Measurements from ENCODE around the gene TTC21B. TPM values are rescaled to one million over a fixed set of nuclear protein-coding genes. Genes with fewer than 3 reads are reported as not detected.
A peak's percentile ranks its signal among the peaks of the same experiment; 100 is the strongest.

TTC21B gene
- total RNA-seq (10 to 100 TPM; 20.2 to 42.2 (median 29.6) TPM), polyA plus RNA-seq (1 to 10 TPM; 4.3 to 7.1 (median 5.5) TPM)
- long read RNA-seq, donor 1: 0 reads
- long read RNA-seq, donor 2: 0 reads

DNA sequence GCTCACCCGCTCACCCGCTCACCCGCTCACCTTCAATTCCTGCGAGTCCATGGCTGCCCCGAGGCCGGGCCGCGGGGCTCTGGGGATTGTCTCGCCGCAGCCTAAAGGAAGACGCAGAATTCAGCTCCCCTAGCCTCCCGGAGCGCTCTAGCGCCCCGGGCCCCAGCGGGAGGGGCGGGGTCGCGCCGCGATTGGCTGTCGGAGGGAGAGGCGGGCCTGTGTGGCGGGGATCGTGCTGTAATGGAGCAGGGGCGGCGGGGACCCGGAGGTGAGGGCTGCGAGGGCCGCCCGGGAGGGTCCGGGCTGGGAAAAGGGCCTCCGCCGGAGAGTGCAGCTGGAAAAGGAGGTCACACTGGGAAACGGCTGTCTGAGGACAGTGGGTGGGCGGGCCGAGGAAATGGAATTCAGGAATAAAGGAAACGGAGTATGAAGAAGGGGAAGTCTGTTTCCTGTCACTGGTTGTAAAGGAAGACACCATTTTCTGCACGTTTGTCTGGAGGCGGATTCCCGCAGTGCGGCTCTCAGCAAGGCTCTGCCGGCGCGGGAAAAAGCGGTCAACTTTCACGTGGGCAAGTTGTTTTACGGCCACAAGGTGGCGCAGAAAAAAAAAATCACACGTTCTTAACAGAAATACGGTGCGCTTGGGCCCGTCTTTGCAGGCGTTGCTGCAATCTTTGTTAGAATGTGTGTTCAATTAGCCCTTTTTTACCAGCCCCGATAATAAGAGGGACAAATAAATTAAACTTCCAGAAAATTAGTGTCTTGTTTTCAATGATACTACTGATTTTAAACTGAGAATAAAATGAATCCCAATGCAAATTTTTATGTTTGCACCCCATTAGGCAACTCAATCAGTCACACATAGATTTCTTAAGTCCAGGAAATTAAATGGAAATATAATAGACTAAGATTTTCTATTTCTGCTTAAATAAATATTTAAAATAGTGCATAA is at the start of gene TTC21B:
Gene TTC21B (minus strand): TSS at position 122 of the 952 bp plus-strand sequence. CDS start 71 bp downstream, at position 51.
- intact Hi-C loops (cut with DNase I; ENCODE audit: low total_unique reads): loop anchor here (5.0 kb wide), 1 partner anchor 173 kb away; the partner anchor contains the start of gene SCN1A
- H3K27ac ChIP-seq: peak within 1 kb of the TSS; percentile 66 to 90 (median 86)

GRCh38 chr2:166000401-166000800 is 46.8 kb upstream of the TTC21B start:
- WGBS, 5 donors: 79 to 93% (median 87%) methylated on average over 2 of the region's 2 CpGs
- DNase-seq: no peak
- H3K9me3 ChIP-seq: no peaks in the 10 kb centered on the region
- no peaks in the 10 kb centered on the region for H3K4me1 ChIP-seq
- no peaks in the 10 kb centered on the region for H3K36me3 ChIP-seq
- no peak overlapping the region for H3K27ac ChIP-seq
- intact Hi-C loops (cut with DNase I; ENCODE audit: low total_unique reads): no loop called here
- no peak overlapping the region for H3K4me3 ChIP-seq
- H3K27me3 ChIP-seq (replicated peaks in 1 of 7): no peaks in the 10 kb centered on the region
- TF ChIP-seq POLR2AphosphoS5 (IDR thresholded peaks at IDR 0.05) (no peak), POLR2A (IDR thresholded peaks at IDR 0.05) (no peak)
- TF ChIP-seq, protein P1, sequence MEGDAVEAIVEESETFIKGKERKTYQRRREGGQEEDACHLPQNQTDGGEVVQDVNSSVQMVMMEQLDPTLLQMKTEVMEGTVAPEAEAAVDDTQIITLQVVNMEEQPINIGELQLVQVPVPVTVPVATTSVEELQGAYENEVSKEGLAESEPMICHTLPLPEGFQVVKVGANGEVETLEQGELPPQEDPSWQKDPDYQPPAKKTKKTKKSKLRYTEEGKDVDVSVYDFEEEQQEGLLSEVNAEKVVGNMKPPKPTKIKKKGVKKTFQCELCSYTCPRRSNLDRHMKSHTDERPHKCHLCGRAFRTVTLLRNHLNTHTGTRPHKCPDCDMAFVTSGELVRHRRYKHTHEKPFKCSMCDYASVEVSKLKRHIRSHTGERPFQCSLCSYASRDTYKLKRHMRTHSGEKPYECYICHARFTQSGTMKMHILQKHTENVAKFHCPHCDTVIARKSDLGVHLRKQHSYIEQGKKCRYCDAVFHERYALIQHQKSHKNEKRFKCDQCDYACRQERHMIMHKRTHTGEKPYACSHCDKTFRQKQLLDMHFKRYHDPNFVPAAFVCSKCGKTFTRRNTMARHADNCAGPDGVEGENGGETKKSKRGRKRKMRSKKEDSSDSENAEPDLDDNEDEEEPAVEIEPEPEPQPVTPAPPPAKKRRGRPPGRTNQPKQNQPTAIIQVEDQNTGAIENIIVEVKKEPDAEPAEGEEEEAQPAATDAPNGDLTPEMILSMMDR (IDR thresholded peaks at IDR 0.05 in 8 of 11, conservative IDR thresholded peaks at IDR 0.05 in 3 of 11): no peak

More for the DNA sequence above, at the start of gene TTC21B:
- H3K36me3 ChIP-seq: peaks cover 0 to 5% (median 2%) of the 10 kb centered on the region in 6 donors
- peak; percentile 98 for DNase-seq
- WGBS, 5 donors: 0 to 1% (median 0%) methylated on average over 34 to 55 of the region's 55 CpGs
- peaks cover 13 to 52% (median 40%) of the 10 kb centered on the region in 6 donors for H3K4me1 ChIP-seq
- peak within 1 kb of the TSS; percentile 40 to 83 (median 66) for H3K4me3 ChIP-seq
- TF ChIP-seq POLR2A (IDR thresholded peaks at IDR 0.05) (peak in 1 of 3 donors; percentile 55), POLR2AphosphoS5 (IDR thresholded peaks at IDR 0.05) (peak; percentile 67 to 90 (median 88))
- TF ChIP-seq, protein P1 (IDR thresholded peaks at IDR 0.05 in 8 of 11, conservative IDR thresholded peaks at IDR 0.05 in 3 of 11): peak; percentile 73 to 91 (median 88)
- no peaks in the 10 kb centered on the region for H3K9me3 ChIP-seq
- H3K27me3 ChIP-seq (replicated peaks in 1 of 7): no peaks in the 10 kb centered on the region

- intact Hi-C loops (cut with DNase I; ENCODE audit: low total_unique reads): no loop called here
- Histone ChIP-seq H3K4me3 (no peak overlapping the region), H3K4me1 (no peaks in the 10 kb centered on the region), H3K36me3 (no peaks in the 10 kb centered on the region), H3K27me3 (replicated peaks in 1 of 7) (no peaks in the 10 kb centered on the region), H3K9me3 (no peaks in the 10 kb centered on the region), H3K27ac (no peak overlapping the region)
- no peak for TF ChIP-seq POLR2A (IDR thresholded peaks at IDR 0.05)
- TF ChIP-seq, protein P1 (IDR thresholded peaks at IDR 0.05 in 8 of 11, conservative IDR thresholded peaks at IDR 0.05 in 3 of 11): no peak
- TF ChIP-seq POLR2AphosphoS5 (IDR thresholded peaks at IDR 0.05): no peak
- DNase-seq: no peak
These were observed 37.3 kb upstream of the TTC21B start for GRCh38 chr2:165990846-165991245.

DNA sequence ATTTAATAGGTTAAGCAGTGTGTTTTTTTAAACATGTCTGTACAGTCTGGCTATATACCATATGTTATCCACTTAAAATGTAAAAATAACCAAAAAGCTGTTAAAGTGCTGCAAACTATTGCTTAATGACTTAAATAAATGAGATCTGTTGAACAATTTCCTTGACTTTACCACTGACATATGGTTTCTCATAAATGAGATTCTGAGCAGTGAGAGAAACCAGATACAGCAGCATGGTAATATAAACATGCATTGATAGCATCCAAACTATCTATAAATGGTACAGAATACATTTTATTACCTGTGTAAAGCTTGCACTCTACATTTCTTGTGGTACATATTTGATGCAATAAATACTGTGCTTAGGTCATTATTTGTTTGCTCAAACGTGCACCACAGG is 36.3 kb upstream of the TTC21B start:
- WGBS, 5 donors: 38 to 74% (median 50%) methylated on average over 1 of the region's 1 CpG
- no peaks in the 10 kb centered on the region for H3K4me1 ChIP-seq
- H3K27ac ChIP-seq: no peak overlapping the region
- H3K4me3 ChIP-seq: no peak overlapping the region
- H3K27me3 ChIP-seq (replicated peaks in 1 of 7): no peaks in the 10 kb centered on the region
- H3K36me3 ChIP-seq: no peaks in the 10 kb centered on the region
- H3K9me3 ChIP-seq: no peaks in the 10 kb centered on the region
- no peak for TF ChIP-seq POLR2AphosphoS5 (IDR thresholded peaks at IDR 0.05)
- no peak for TF ChIP-seq POLR2A (IDR thresholded peaks at IDR 0.05)
- no peak for DNase-seq
- intact Hi-C loops (cut with DNase I; ENCODE audit: low total_unique reads): no loop called here

Measured in spleen (tissue), 13 donors.